Measurements from ENCODE around the gene AQP7.

DNA sequence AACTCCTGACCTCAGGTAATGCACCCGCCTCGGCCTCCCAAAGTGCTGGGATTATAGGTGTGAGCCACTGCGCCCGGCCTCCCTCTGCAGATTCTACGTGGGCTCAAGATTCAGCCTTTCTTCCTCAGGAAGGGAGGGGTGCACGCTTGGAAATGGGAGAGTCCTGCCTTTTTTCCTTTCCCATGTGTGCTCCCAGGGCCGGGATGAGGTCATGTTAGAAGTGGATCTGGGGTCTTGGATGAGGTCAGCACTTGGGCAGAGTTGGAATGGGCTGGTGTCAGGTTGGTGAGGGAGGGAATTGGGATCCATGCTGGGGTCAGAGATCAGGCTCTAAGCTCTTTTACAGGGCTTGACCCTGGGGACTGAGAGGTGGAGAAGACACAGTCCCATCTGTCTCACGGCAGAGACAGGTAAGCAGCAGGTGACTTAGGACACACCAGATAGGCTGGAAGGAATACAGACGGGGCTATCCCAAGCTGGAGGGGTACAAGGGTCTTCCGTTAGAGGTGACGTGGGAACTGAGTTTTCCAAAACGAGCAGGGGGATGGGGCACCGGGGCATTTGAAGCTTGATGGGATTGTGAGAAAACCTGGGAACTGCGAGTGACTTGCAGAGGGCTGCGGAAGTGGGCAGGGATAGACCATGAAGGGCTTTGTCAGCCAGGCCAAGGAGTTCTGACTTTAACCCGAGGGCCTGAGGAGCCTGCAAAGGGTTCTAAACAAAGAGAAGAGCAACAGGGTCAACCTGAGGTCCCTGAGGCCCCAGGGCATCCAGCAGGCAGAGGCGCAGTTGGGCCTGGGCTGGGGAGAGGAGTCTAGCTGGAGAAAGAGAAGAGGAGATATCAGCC is 1.8 kb upstream of the AQP7 start:
- TF ChIP-seq, protein P1, sequence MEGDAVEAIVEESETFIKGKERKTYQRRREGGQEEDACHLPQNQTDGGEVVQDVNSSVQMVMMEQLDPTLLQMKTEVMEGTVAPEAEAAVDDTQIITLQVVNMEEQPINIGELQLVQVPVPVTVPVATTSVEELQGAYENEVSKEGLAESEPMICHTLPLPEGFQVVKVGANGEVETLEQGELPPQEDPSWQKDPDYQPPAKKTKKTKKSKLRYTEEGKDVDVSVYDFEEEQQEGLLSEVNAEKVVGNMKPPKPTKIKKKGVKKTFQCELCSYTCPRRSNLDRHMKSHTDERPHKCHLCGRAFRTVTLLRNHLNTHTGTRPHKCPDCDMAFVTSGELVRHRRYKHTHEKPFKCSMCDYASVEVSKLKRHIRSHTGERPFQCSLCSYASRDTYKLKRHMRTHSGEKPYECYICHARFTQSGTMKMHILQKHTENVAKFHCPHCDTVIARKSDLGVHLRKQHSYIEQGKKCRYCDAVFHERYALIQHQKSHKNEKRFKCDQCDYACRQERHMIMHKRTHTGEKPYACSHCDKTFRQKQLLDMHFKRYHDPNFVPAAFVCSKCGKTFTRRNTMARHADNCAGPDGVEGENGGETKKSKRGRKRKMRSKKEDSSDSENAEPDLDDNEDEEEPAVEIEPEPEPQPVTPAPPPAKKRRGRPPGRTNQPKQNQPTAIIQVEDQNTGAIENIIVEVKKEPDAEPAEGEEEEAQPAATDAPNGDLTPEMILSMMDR (tag by site-specific recombination; IDR thresholded peaks at IDR 0.05) = no peak
- TF ChIP-seq ZNF274 (IDR thresholded peaks at IDR 0.05; ENCODE audit: low read length) (no peak), ZNF274 (tag by site-specific recombination; IDR thresholded peaks at IDR 0.05; ENCODE audit: borderline replicate concordance) (no peak), BCL11A (tag by site-specific recombination; IDR thresholded peaks at IDR 0.05; ENCODE audit: low read depth) (no peak)

Measured in HEK293 (cell line).